Fibroblast of the aortic adventitia (primary cell): ENCODE measurements around the gene ENAH. TPM values are rescaled to one million over a fixed set of nuclear protein-coding genes. Genes with fewer than 3 reads are reported as not detected.

Experiments used
- DNase-seq: peaks from one replicate; pipeline ENCODE4 v3.0.0-alpha.2; 2010; ENCODE audit warnings: low read depth
- H3K4me3 ChIP-seq: 2 replicates; pipeline ENCODE4 v1.5.1; 2011; ENCODE audit warnings: low read depth, mild to moderate bottlenecking, control low read depth, low read length, moderate library complexity
- CTCF ChIP-seq: IDR thresholded peaks from 2 replicates; pipeline ENCODE4 v1.5.1; 2011; ENCODE audit warnings: mild to moderate bottlenecking, low read length, control low read depth, inconsistent platforms; ENCODE audit not compliant: insufficient read depth
- total RNA-seq: library from RNA; depleted of rRNA; stranded (reverse); fragments of >200 nt; gene quantifications from 2 replicates; pipeline ENCODE4 v1.2.3, GENCODE V29; 2012; ENCODE audit warnings: low replicate concordance

ENAH gene
- total RNA-seq, 1 donor: 148 TPM

GRCh38 chr1:225535280-225535679 lies 117.6 kb downstream of the ENAH start:
- no peak overlapping the region for H3K4me3 ChIP-seq
- DNase-seq: no peak
- no peak for TF ChIP-seq CTCF

GRCh38 chr1:225534772-225535171 lies 118.2 kb downstream of the ENAH start:
- DNase-seq: no peak
- no peak for TF ChIP-seq CTCF
- H3K4me3 ChIP-seq: no peak overlapping the region

- TF ChIP-seq CTCF: no peak
- DNase-seq: no peak
- H3K4me3 ChIP-seq: no peak overlapping the region
These were observed 118.8 kb downstream of the ENAH start for GRCh38 chr1:225534135-225534534.

- no peak for DNase-seq
- H3K4me3 ChIP-seq: no peak overlapping the region
- no peak for TF ChIP-seq CTCF
These were observed 119.7 kb downstream of the ENAH start for GRCh38 chr1:225533238-225533637.

- DNase-seq: no peak
- no peak overlapping the region for H3K4me3 ChIP-seq
- no peak for TF ChIP-seq CTCF
These were observed 120.5 kb downstream of the ENAH start for GRCh38 chr1:225532240-225532944.

GRCh38 chr1:225529726-225530125 lies 123.2 kb downstream of the ENAH start:
- DNase-seq: no peak
- TF ChIP-seq CTCF: no peak
- no peak overlapping the region for H3K4me3 ChIP-seq

- no peak overlapping the region for H3K4me3 ChIP-seq
- no peak for DNase-seq
- no peak for TF ChIP-seq CTCF
These were observed 125.3 kb downstream of the ENAH start for GRCh38 chr1:225527575-225527974.
